ENCODE results near the gene GBP2. TPM values are rescaled to one million over a fixed set of nuclear protein-coding genes. Genes with fewer than 3 reads are reported as not detected.
"Not testable (repeated sequence)": the region's sequence is repeated elsewhere in the genome, so short reads cannot be mapped to it uniquely, and the experiment has no call there.

Gene GBP2
- total RNA-seq, 4 donors from 2014 or later = 23.6 to 97.7 (median 54.2) TPM

DNA sequence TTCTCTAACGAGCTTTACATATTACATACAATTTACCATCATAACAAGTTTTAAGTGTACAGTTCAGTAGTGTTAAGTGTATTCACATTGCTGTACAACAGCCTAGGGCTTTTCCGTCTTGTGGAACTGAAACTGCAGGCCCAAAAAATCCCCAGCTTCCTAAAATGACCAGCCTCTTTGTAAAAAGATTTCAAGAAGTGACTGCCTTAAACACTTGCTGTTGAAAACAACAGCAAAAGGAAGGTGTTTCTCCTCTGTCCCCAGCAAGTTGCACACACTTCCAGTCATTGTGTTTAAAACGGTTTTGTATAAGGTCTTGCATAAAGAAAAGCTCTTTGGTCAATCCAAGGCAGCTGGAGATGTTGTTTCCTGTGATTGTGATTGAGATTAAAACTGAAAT is 44.9 kb downstream of the GBP2 start:
- Histone ChIP-seq H3K27ac (no peak overlapping the region), H3K36me3 (no peaks in the 10 kb centered on the region), H3K9me3 (peaks cover 0 to 4% (median 0%) of the 10 kb centered on the region in 3 donors), H3K4me1 (no peaks in the 10 kb centered on the region), H3K27me3 (no peaks in the 10 kb centered on the region), H3K4me3 (no peak overlapping the region)
- no peak for DNase-seq
- intact Hi-C loops (cut with DNase I) = no loop called here
- TF ChIP-seq, protein P1, sequence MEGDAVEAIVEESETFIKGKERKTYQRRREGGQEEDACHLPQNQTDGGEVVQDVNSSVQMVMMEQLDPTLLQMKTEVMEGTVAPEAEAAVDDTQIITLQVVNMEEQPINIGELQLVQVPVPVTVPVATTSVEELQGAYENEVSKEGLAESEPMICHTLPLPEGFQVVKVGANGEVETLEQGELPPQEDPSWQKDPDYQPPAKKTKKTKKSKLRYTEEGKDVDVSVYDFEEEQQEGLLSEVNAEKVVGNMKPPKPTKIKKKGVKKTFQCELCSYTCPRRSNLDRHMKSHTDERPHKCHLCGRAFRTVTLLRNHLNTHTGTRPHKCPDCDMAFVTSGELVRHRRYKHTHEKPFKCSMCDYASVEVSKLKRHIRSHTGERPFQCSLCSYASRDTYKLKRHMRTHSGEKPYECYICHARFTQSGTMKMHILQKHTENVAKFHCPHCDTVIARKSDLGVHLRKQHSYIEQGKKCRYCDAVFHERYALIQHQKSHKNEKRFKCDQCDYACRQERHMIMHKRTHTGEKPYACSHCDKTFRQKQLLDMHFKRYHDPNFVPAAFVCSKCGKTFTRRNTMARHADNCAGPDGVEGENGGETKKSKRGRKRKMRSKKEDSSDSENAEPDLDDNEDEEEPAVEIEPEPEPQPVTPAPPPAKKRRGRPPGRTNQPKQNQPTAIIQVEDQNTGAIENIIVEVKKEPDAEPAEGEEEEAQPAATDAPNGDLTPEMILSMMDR (IDR thresholded peaks at IDR 0.05) = no peak
- no peak for TF ChIP-seq POLR2A (IDR thresholded peaks at IDR 0.05)
- 66 to 72% methylated on average over 3 of the region's 3 CpGs for WGBS, 2 donors

DNA sequence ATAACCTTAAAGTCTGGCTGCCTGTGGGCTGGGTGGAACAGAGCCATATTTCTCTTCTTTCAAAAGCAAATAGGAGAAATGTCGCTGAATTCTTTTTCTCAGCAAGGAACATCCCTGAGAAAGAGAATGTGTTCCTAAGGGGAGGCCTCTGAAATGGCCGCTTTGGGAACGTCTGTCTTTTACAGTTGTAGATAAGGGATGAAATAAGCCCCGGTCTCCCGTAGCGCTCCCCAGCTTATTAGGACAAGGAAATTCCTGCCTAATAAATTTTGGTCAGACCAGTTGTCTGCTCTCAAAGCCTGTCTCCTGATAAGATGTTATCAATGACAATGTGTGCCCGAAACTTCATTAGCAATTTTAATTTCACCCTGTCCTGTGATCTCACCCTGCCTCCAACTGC is 45.8 kb downstream of the GBP2 start:
- H3K4me3 ChIP-seq; H3K4me1 ChIP-seq; H3K36me3 ChIP-seq; H3K27ac ChIP-seq; H3K9me3 ChIP-seq; intact Hi-C loops (cut with DNase I); H3K27me3 ChIP-seq; DNase-seq: not testable (repeated sequence)
- 85 to 90% methylated on average over 7 of the region's 7 CpGs for WGBS, 2 donors

DNA sequence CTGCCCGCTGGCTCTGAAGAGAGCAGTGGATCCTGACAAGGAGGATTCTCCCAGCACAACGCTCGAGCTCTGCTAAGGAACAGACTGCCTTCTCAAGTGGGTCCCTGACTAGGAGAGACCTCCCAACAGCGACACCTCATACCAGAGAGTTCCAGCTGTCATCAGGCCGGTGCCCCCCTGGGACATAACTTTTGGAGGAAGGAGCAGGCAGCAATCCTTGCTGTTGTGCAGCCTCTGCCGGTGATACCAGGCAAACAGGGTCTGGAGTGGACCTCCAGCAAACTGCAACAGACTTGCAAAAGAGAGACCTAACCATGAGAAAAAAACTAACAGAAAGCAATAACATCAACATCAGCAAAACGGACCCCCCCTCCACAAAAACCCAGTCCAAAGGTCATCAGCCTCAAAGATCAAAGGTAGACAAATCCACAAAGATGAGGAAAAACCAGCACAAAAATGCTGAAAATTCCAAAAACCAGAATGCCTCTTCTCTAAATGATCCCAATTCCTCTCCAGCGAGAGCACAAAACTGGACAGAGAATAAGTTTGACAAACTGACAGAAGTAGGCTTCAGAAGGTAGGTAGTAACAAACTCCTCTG is 53.3 kb downstream of the GBP2 start:
- intact Hi-C loops (cut with DNase I); H3K4me3 ChIP-seq; H3K27me3 ChIP-seq; H3K36me3 ChIP-seq; H3K9me3 ChIP-seq; DNase-seq; H3K27ac ChIP-seq: not testable (repeated sequence)
- WGBS, 2 donors = 58 to 78% methylated on average over 3 to 8 of the region's 8 CpGs
- H3K4me1 ChIP-seq = peaks cover 0 to 13% (median 0%) of the 10 kb centered on the region in 3 donors

DNA sequence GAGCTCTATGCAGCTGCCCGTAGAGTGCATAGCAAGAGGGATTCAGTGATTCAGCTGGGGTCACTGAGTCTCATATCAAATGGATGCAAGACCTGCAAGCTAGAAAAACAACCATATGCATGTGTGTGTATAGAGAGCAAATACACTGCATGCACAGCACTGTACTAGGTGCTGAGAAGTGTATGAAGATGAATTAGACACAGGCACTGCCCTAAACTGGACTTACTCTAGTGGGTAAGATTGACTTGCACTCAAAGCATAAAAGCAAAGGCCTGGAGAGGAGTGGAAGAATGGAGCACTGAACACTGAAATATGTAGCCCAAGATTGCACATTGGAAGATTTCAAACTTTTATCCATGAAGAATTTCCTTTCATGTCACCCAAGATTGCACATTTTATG is 55.4 kb downstream of the GBP2 start:
- DNase-seq = no peak
- Histone ChIP-seq H3K4me3 (peak overlapping the region in 3 of 4 donors; percentile 26 to 55 (median 26)), H3K27ac (peak overlapping the region in 1 of 4 donors; percentile 38)

DNA sequence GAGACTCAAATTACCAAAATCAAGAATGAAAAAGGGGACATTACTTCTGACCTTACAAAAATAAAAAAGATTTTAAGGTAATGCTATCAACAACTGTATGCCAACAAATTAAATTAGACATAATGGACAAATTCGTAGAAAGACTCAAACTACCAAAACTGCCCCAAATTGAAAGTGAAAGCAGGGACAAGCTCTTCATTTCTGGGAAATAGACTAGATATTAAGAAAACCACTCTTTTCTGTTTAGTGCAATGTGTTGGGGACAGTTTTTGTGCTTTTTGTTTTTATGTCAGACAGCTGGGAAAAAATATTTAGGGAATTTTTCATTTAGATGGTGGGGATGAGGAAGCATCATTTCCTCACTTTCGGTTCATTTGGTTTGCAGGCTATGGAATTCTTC is 56.0 kb downstream of the GBP2 start:
- DNase-seq = no peak
- Histone ChIP-seq H3K4me1 (peaks cover 0 to 19% (median 6%) of the 10 kb centered on the region in 3 donors), H3K4me3 (peak overlapping the region; percentile 1 to 55 (median 26)), H3K9me3 (peaks cover 0 to 6% (median 0%) of the 10 kb centered on the region in 3 donors), H3K27ac (peak overlapping the region in 2 of 4 donors; percentile 8 to 38), H3K27me3 (no peaks in the 10 kb centered on the region), H3K36me3 (no peaks in the 10 kb centered on the region)
- intact Hi-C loops (cut with DNase I) = no loop called here
- 40 to 45% methylated on average over 2 of the region's 2 CpGs for WGBS, 2 donors
- TF ChIP-seq, protein P1 (IDR thresholded peaks at IDR 0.05) = no peak
- no peak for TF ChIP-seq POLR2A (IDR thresholded peaks at IDR 0.05)

More for the DNA sequence above, 55.4 kb downstream of the GBP2 start:
- 20 to 88% methylated on average over 1 of the region's 1 CpG for WGBS, 2 donors
- TF ChIP-seq, protein P1 (IDR thresholded peaks at IDR 0.05) = no peak
- TF ChIP-seq POLR2A (IDR thresholded peaks at IDR 0.05) = no peak
- Histone ChIP-seq H3K9me3 (peaks cover 0 to 6% (median 0%) of the 10 kb centered on the region in 3 donors), H3K27me3 (no peaks in the 10 kb centered on the region), H3K4me1 (peaks cover 0 to 17% (median 5%) of the 10 kb centered on the region in 3 donors), H3K36me3 (no peaks in the 10 kb centered on the region)
- intact Hi-C loops (cut with DNase I) = no loop called here

DNA sequence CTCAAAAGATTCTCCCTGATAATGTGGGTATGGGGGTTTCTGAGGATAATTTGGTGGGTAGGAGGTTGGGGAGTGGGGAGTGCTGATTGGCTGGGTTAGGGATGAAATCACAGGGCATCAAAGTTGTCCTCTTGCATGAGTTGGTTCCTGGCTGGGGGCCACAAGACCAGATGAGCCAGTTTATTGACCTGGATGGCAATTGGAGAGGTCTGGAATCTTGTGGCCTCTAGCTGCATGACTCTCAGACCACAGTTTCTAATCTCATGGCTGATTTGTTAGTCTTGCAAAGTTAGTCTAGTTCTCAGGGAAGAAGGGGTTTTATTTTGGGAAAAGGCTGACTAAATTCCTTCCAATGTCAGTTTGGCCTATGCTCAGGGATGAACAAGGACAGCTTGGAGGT is 57.6 kb downstream of the GBP2 start:
- Histone ChIP-seq H3K36me3 (no peaks in the 10 kb centered on the region), H3K4me3 (no peak overlapping the region), H3K27me3 (no peaks in the 10 kb centered on the region), H3K4me1 (peaks cover 4 to 33% (median 7%) of the 10 kb centered on the region in 3 donors), H3K9me3 (no peaks in the 10 kb centered on the region), H3K27ac (no peak overlapping the region)
- intact Hi-C loops (cut with DNase I) = no loop called here
- TF ChIP-seq, protein P1 (IDR thresholded peaks at IDR 0.05) = no peak
- TF ChIP-seq POLR2A (IDR thresholded peaks at IDR 0.05) = no peak
- DNase-seq = no peak
